ENCODE data around the gene LRRC28. TPM values are rescaled to one million over a fixed set of nuclear protein-coding genes. Genes with fewer than 3 reads are reported as not detected.

The LRRC28 gene
- polyA plus RNA-seq, 1 of the 3 experiments (the other 2 are of a cell fraction) = 15.2 TPM

DNA sequence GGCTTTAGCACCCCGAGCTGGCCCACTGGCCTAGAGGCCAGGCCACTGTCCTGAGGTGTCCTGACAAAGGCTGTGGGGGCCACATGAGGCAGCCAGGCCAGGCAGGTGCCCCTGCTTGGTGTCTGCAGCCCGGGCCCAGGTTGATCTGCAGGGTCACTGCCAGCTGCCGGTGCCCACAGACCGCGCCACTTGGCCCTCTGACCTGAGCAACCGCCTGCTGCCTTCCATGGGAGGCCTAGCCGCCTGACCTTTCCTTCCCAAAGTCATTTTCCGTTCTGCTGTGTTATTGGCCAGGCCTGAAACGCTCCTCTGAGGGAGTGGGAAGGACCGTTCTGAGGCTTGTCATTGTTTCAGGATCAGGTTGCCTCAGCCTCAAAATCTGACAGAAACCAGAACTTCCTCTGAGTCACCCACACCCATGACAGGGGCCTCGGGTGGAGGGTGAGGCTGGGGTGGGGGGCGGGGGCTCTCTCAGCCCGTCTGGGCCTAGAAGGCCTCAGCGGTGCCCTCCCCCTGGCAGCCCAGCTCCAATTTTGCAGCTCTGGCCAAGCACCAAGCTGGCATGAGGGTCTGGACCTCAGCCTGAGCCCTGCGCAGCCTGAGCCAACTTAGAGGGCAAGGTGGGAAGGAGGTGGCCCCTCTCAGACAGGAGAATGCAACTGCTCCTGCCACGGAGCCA lies 173.8 kb downstream of the LRRC28 start (continued):
- peak; percentile 82 for TF ChIP-seq ZBTB33 (IDR thresholded peaks at IDR 0.05; ENCODE audit: borderline replicate concordance, low read depth)
- TF ChIP-seq NFIC (IDR thresholded peaks at IDR 0.05; ENCODE audit: borderline replicate concordance) = peak; percentile 82
- TF ChIP-seq EZH2phosphoT487 (IDR thresholded peaks at IDR 0.05; ENCODE audit: borderline replicate concordance, low read depth) = no peak
- TF ChIP-seq, protein P1, sequence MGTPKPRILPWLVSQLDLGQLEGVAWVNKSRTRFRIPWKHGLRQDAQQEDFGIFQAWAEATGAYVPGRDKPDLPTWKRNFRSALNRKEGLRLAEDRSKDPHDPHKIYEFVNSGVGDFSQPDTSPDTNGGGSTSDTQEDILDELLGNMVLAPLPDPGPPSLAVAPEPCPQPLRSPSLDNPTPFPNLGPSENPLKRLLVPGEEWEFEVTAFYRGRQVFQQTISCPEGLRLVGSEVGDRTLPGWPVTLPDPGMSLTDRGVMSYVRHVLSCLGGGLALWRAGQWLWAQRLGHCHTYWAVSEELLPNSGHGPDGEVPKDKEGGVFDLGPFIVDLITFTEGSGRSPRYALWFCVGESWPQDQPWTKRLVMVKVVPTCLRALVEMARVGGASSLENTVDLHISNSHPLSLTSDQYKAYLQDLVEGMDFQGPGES (IDR thresholded peaks at IDR 0.05; ENCODE audit: low read depth, low read length) = no peak
- peak; percentile 93 for TF ChIP-seq POLR2AphosphoS5 (IDR thresholded peaks at IDR 0.05; ENCODE audit: low read depth, low read length)

DNA sequence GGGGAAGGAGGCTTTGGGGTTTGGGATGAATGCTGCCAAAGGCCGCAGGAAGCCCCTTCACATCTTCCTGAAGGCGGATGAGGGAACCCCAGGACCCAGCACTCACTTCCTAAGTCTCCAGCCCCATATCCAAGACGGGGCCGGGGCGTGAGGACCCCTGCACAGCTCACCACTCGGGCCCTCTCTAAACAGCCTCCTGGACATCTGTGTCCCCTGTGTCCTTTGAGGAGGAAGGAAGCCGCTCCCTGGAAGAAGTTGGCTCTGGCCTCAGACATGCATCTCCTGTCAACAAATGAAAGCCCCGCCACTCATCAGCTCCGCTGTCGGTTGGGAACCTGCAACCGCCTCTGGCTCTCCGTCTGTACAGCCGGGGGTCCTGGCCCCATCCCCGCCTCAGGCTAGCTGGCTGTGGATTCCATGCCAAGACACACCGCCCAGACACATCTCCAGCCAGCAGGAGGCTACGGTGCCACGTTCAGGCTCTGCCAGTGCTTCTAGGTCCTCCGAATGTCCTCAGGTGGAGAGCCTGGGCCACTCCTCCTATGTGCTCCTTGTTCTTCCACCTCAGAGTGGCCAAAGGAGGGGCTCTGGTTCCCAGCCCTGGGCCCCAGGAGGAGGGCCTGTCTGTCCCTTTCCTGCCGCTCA lies 174.5 kb downstream of the LRRC28 start:
- H4K20me1 ChIP-seq (ENCODE audit: insufficient read depth) = no peaks in the 10 kb centered on the region
- no peaks in the 10 kb centered on the region for H3K9me2 ChIP-seq
- no peak overlapping the region for H3K4me3 ChIP-seq (ENCODE audit: low read depth in 2 of 2, low read length in 1 of 2)
- no peaks in the 10 kb centered on the region for H3K9me3 ChIP-seq
- H3K9ac ChIP-seq = peak overlapping the region; percentile 72
- peak overlapping the region; percentile 79; the same call in 1 of the 2 replicates for H2AFZ ChIP-seq (ENCODE audit: low read depth)
- H3K4me2 ChIP-seq = peak overlapping the region; percentile 45; the same call in 1 of the 2 replicates
- no peak for DNase-seq
- H3K79me2 ChIP-seq (ENCODE audit: insufficient read depth) = no peaks in the 10 kb centered on the region
- ChIA-PET POLR2A (no interaction called here), CTCF (interaction anchor here (1.7 kb wide), 1 partner anchor 279 kb away, joined by 5 read pairs; no protein-coding TSS in a partner anchor)
- WGBS (ENCODE audit: low lambda C conversion rate) = 83% methylated on average over 11 of the region's 19 CpGs
- TF ChIP-seq CHD2 (IDR thresholded peaks at IDR 0.05; ENCODE audit: low read length, partially characterized antibody) (no peak), RAD21 (IDR thresholded peaks at IDR 0.05; ENCODE audit: low read length) (0 out of 2 replicates have a peak, but pooled peaks have one; percentile 19), SMC3 (IDR thresholded peaks at IDR 0.05; ENCODE audit: low read depth, low read length) (peak; percentile 21)
- TF ChIP-seq, protein P2, sequence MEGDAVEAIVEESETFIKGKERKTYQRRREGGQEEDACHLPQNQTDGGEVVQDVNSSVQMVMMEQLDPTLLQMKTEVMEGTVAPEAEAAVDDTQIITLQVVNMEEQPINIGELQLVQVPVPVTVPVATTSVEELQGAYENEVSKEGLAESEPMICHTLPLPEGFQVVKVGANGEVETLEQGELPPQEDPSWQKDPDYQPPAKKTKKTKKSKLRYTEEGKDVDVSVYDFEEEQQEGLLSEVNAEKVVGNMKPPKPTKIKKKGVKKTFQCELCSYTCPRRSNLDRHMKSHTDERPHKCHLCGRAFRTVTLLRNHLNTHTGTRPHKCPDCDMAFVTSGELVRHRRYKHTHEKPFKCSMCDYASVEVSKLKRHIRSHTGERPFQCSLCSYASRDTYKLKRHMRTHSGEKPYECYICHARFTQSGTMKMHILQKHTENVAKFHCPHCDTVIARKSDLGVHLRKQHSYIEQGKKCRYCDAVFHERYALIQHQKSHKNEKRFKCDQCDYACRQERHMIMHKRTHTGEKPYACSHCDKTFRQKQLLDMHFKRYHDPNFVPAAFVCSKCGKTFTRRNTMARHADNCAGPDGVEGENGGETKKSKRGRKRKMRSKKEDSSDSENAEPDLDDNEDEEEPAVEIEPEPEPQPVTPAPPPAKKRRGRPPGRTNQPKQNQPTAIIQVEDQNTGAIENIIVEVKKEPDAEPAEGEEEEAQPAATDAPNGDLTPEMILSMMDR (IDR thresholded peaks at IDR 0.05) = peak; percentile 37
- H3K36me3 ChIP-seq (replicated peaks in 1 of 2; ENCODE audit: control insufficient read depth in 1 of 2, insufficient read depth in 2 of 2, low read length in 1 of 2) = no peaks in the 10 kb centered on the region
- peak overlapping the region; percentile 82 to 94 for H3K27ac ChIP-seq (ENCODE audit: low read depth in 2 of 2, low read length in 1 of 2)
- peaks cover 12 to 16% of the 10 kb centered on the region in 2 experiments; a peak in 3 of 4 replicates for H3K4me1 ChIP-seq (ENCODE audit: control insufficient read depth in 1 of 2, insufficient read depth in 2 of 2, low read depth in 1 of 2, low read length in 1 of 2)
- no peaks in the 10 kb centered on the region for H3F3A ChIP-seq (replicated peaks; ENCODE audit: insufficient read depth)
- H3K27me3 ChIP-seq (ENCODE audit: insufficient read depth) = no peaks in the 10 kb centered on the region
